Ammon's horn (tissue), 1 donor: Measurements from ENCODE around the gene LYRM9.
"Not testable (repeated sequence)": the region's sequence is repeated elsewhere in the genome, so short reads cannot be mapped to it uniquely, and the experiment has no call there.

ENCODE experiments used
- DNase-seq: peaks from one replicate; pipeline ENCODE4 v3.0.0-alpha.2; 2016; ENCODE audit warnings: low spot score

The LYRM9 gene

DNA sequence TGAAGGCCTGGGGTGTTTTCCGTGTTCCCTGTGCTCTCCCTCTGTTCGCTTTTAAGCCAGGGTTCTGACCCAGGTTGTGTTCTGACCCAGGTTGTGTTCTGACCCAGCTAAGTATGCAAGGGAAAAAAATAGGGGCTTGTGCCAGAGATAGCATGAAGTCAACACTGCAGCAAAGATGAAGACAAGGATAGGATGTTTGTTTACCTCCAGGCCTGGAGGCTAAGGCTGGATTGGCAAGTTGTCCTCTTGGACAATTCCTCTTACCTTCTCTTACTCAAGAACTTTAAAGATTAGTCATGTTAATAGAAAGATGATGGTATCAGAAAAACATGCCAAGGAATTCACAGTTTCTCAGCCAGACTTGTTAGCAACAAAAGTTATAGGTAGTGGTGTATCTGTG is 19.4 kb downstream of the LYRM9 start:
- no peak for DNase-seq

DNA sequence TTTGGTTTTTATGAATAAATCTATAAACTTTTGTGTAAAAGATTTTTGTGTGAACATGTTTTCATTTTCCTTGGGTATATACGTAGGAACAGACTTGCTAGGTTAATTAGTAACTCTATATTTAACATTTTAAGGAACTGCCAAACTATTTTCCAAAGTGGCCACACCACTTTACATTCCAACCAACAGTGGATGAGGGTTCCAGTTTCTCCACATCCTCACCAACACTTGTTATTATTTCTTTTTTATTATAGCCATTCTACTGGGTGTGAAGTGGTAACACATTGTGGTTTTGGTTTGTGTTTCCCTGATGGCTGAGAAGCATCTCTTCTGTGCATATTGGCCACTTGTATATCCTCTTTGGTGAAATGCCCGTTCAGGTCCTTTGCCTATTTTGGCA is 20.0 kb downstream of the LYRM9 start:
- no peak for DNase-seq

- no peak for DNase-seq
Measured at GRCh38 chr17:27872776-27873175, 20.4 kb downstream of the LYRM9 start.

DNA sequence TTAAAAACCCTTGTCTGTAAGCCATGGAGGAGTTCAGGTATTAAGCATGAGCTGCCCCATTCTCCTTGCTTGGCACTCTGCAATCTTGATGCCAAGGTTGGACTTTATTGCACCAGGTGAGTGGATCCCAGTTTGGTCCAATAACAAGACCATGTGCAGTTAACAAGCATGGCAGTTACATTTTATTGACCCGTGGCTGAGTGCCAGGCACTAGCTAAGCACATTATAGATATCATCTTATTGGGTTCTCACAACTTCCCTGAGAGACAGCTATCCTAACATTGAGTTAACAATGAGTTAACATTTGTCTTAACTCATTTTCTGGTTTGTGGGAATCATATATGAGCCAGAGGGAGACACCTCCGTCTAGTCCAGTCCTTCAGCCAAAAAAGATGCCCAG is 21.8 kb downstream of the LYRM9 start:
- no peak for DNase-seq

GRCh38 chr17:27870345-27870744 is 22.8 kb downstream of the LYRM9 start:
- DNase-seq = no peak

- no peak for DNase-seq
Measured at GRCh38 chr17:27868565-27868964, 24.6 kb downstream of the LYRM9 start.

DNA sequence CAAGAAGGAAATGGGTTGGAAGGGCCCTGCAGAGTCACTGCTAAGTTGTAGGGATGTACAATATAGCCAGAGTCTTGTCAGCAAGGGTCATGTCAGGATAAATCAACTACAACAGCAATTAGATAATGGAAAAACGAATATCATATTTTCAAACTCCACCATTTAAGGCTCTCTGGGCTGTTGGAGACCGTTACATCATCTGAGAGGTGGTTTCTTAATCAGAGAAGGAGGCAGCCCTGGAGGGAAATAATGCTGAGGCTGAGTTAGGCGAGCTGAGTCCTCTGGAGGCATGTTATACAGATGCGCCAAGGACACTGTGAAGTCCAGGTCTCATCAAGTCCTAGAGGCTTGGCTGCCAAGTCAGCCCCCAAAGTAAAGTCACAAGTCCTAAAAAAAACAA is 30.3 kb downstream of the LYRM9 start:
- no peak for DNase-seq

DNA sequence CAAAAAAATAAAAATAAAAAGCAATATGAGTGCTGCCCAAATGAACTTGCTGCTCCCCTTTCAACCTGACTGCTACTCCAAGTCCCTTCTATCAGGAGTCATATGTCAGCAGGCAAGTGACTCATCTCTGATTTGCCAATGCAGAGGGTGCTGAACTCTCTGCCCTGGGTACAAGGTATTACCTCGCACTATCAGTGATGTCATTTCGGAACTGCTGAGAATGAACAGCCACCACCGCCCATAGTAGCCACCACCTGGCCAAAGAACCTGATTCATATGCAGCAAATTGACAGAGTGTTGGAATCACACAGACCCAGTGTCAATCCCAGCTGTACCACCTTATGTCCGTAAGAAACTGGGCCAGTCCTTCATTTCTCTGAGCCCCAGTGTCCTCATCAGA is 31.2 kb downstream of the LYRM9 start:
- no peak for DNase-seq

DNA sequence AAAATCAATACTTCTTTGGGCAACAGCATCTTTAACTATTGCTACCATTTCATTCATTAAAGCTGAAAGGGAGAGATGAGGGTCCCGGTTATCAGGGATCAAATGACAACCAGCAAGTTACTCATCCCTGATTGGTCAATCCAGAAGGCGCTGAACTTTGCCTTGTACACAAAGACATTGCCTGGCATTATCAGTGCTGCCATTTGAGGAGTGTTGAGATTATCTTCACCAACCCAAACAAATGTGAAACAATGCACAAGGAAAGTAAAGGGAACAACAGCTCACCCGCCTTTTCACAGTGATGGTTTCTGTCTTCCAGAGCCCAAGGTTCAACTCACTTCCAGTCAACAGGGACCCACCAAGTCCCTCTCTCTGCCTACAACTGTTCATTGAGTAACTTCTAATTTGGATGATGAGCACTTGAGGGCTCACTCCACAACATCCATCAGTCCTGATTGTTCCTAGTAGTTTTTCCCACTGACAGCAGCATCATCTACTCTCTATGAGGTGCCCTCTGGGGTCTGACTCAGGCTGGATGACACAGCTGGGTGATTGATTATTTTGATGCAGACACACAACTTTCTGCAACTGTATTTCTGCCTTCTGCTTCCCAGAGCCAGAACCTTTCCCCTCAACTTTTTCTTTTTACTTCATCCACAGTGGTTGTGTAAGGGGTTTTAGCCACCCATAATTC is 32.0 kb downstream of the LYRM9 start:
- no peak for DNase-seq

DNA sequence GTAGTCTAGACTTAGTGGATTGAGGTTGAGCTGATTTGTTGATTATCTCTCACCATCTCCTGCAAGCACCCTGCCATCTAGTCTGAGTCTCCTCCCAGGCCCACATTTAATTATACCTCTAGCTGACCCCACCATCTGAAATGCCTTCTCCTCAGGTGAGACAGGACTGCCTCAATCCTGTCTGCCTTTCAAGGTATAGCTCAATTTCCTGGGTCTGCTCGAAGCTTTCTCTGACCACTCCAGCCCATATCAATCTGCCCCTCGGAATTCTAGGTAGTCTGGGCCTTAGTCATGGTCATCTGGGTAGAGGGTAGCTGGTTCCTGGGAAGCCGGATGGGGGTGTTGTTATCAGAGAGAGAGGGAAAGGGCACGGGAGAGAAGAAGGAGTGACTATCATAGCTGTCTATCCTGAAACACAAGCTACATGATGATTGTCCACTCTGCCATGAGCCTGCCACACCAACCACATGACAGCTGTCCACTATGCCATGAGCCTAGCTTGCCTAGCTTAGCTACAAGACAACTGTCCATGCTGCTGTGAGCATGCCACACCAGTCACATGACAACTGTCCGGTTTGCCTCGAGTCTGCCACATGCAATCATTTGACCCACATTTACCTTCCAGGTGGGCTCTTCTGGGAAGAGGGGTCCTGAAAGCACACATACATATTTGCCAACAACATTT is 34.4 kb downstream of the LYRM9 start:
- no peak for DNase-seq

DNA sequence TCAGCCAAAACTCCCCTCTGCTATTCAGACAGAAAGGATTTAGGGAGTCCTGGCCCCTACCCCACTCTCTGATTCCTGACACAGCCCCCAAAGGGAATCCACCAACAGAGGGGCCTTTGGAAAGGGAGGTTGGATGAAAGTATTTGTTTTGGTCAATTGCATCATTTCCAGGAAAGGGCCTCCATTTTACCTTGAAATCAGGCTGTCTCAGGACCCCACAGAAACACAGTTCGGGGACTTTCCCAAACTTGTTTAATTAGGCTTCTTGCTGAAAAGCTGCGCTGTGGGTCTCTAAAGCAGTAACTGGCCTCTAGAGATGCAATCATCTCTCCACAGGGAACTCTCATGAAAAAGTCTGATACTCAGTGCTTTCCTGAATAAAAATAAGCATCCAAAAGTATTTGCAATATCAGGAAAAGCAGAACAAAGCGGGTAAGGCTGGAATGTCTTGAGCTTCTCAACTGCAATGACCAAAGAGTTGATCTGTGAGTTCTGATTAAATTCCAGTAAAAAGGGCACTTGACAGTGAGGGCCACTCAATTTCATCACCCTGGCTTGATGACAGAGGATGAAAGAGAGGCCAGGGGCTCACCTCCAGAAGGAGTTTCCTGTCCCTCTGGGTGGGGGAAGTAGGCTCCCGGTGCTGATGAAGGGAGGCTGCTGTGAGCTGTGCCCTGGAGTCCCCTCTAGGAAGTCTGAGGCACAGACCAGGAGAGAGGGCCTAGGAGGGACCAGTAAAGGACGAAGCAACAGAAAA is 36.3 kb downstream of the LYRM9 start:
- no peak for DNase-seq

DNA sequence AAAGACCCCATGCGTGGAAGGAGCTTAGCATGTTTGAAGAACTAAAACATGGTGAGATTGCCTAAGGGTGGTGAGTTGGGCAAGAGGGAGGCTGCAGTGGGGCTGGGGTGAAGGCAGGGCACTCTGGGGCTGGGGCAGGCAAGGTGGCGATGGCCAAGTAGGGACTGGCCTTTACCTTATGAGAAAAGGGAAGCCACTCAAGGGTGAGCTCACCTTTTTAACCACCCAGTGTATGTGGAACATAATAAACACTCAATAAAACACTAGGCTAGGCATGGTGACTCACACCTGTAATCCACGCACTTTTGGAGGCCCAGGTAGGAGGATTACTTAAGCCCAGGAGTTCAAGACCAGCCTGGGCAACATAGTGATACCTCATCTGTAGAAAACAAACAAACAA is 37.7 kb downstream of the LYRM9 start:
- no peak for DNase-seq

GRCh38 chr17:27854163-27854562 is 39.0 kb downstream of the LYRM9 start:
- DNase-seq = no peak

DNA sequence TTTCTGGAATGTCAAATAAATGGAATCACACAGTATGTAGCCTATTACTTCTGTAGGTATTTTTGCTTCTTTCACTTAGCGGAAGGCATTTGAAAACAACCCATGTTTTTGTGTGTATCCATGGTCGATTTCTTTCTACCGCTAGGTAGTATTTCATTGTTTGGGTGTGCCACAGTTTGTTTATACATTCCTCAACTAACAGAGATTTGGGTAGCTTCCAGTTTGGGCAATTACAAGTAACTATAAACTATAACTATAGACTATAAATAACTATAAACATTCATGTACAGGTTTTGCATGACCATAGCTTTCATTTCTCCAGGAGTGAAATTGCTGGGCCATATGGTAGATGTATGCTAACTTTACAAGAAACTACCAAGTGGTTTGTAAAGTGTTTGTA is 40.1 kb downstream of the LYRM9 start:
- no peak for DNase-seq

GRCh38 chr17:27849474-27850185 is 43.5 kb downstream of the LYRM9 start:
- DNase-seq = no peak

DNA sequence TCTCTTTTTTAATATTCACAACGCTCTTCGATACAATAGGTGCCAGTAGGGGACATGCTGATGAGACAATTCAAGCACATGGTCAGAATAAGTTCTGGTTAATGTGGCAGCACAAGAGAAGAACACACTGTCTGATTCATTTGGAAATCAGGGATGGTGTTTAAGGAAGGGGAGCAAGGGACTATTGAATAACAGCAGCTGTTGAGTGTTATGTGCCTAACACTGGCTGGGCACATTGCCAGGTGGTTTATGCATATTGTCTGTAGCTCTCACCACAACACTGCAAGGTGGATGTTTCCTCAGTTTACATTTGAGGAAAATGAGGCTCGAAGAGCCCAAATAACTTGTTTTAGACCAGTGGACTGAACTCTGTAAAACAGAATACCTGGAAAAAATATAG is 44.2 kb downstream of the LYRM9 start:
- no peak for DNase-seq

DNA sequence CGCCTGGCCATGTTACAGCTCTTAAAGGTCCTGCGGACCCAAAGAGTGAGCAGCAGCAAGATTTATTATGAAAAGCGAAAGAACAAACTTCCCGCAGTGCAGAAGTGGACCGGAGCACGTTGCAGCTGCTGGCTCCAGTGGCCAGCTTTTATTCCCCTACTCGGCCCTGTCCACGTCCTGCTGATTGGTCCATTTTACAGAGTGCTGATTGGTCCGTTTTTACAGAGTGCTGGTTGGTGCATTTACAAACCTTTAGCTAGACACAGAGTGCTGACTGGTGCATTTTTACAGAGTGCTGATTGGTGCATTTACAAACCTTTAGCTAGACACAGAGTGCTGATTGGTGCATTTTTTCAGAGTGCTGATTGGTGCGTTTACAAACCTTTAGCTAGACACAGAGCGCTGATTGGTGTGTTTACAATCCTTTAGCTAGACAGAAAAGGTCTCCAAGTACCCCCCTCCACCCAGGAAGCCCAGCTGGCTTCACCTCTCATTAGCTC is 46.3 kb downstream of the LYRM9 start:
- DNase-seq = not testable (repeated sequence)

DNA sequence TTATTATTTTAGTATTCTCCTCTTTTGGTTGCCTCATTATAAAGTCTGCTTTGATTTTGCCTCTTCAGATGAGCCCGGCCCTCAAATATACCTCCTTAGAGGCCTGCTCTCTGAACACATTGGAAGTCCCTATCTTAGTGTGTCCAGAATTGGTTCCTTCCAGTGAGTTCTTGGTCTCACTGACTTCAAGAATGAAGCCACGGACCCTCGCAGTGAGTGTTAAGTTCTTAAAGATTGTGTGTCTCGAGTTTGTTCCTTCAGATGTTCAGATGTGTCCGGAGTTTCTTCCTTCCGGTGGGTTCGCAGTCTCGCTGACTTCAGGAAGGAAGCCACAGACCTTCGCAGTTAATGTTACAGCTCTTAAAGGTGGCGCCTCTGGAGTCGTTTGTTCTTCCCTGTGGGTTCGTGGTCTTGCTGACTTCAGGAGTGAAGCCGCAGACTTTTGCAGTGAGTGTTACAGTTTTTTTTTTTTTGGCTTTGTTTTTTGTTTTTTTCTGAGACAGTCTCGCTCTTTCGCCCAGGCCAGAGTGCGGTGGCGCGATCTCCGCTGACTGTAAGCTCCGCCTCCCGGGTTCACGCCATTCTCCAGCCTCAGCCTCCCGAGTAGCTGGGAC is 47.0 kb downstream of the LYRM9 start:
- no peak for DNase-seq

DNA sequence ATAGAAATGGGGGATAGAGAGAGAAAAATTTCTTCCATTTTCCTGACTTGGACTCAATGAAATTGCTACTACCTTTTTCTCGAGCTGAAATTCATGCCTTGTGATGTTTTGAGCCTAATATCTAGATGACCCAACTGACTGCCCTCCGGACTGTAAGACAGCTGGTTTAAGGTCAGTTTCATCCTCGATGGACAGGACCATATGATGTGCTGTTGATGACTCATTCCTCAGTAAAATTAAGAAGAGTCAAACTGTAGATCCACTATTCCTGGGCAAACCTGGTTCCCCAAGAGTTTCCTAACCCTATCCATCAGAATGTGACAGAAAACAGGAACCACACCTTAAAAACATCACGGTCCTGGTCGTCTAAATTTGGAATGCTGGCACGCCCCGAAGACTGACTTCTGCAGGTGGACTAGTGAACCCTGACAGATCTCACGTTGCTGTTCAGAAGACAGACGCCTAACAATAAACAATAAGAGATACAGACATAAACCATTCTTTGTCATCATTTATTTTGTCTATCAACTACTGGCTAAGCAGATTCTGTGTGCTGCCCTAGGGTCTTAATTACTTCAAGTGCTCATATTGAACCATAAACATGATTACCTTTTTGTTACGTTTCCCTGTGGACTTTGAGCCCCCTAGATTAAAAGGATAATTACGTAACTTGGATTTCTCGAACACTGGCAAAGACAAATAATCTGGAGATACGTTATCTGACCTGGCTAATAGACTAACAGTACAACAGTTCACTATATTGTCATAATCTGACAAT is 47.7 kb downstream of the LYRM9 start:
- no peak for DNase-seq

DNA sequence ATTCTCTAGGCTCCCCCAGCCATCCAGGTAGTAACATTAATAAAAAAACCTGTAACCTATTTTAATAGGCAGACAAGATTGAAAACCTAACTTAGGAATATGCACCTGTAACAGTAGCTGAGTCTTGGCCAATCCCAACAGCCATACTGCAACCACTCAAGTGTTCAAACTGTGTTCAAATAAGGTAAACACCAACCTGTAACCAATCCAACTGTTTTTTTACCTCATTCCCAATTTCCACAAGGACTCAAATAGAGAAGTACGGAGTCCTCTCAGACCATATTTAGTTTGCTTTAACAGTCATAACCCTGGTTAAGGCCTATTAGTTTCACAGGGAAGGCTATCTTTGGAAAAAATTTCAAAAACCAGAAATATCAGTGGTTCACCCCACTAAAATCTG is 52.5 kb downstream of the LYRM9 start:
- no peak for DNase-seq

- DNase-seq = not testable (repeated sequence)
Measured at GRCh38 chr17:27840406-27840678, 52.8 kb downstream of the LYRM9 start.
